Endothelial cell of umbilical vein (primary cell): ENCODE measurements around the gene PTCD3. TPM values are rescaled to one million over a fixed set of nuclear protein-coding genes. Genes with fewer than 3 reads are reported as not detected.

ENCODE experiments used
- BruUV-seq: library from RNA; stranded (reverse); fragments of 400-500 nt; replicated peaks from 2 replicates; lab custom pipeline; 2021; lab: Mats Ljungman, UMichigan
- CTCF ChIA-PET: fragments of 300-600, 350-600 bp; sonication (Branson Sonifier 250); formaldehyde crosslinking; loops from one replicate; lab custom pipeline; 2021; ENCODE audit warnings: antibody characterized with exemption, inconsistent platforms; lab: Charles Lee
- POLR2A ChIA-PET: fragments of 300-600, 350-600 bp; sonication (Branson Sonifier 250); formaldehyde crosslinking; loops from one replicate; lab custom pipeline; 2021; ENCODE audit warnings: antibody characterized with exemption, inconsistent platforms; lab: Charles Lee
- DNase-seq: peaks from one replicate; pipeline ENCODE4 v3.0.0-alpha.2; 2011; ENCODE audit warnings: low read depth, low spot score
- FAIRE-seq: peaks from 2 replicates; lab custom pipeline; 2011; peaks lifted over from hg19 to GRCh38; lab: Jason Lieb, UNC
- H2AFZ ChIP-seq: 2 replicates; pipeline ENCODE4 v1.6.0; 2012; ENCODE audit warnings: low read depth, low read length, control low read depth, inconsistent platforms
- H3K27ac ChIP-seq: 2 replicates; pipeline ENCODE4 v1.5.1; 2011; ENCODE audit warnings: low read depth, mild to moderate bottlenecking, control low read depth, low read length, moderate library complexity; ENCODE audit not compliant: insufficient read depth
- H3K27me3 ChIP-seq, 2 experiments: 2 replicates each; pipeline versions ENCODE4 v1.6.0 to v1.6.1; 2011; ENCODE audit warnings: low read length in 2 of 2, mixed read lengths in 1 of 2; ENCODE audit not compliant: control insufficient read depth in 2 of 2, insufficient read depth in 2 of 2
- H3K36me3 ChIP-seq, 2 experiments: 2 replicates in 1 of 2; 3 replicates in 1 of 2; pipeline ENCODE4 v1.5.1; 2011; ENCODE audit warnings: low read length in 2 of 2, mild to moderate bottlenecking in 1 of 2, moderate library complexity in 1 of 2; ENCODE audit not compliant: control insufficient read depth in 2 of 2, insufficient read depth in 2 of 2; ENCODE audit errors: extremely low read depth in 1 of 2
- H3K4me1 ChIP-seq: 3 replicates; pipeline ENCODE4 v1.5.1; 2011; ENCODE audit warnings: mild to moderate bottlenecking, low read length; ENCODE audit not compliant: control insufficient read depth, insufficient read depth; ENCODE audit errors: extremely low read depth
- H3K4me2 ChIP-seq: 2 replicates; pipeline ENCODE4 v1.6.1; 2011; ENCODE audit warnings: low read length, control low read depth, mixed read lengths; ENCODE audit not compliant: insufficient read depth
- H3K4me3 ChIP-seq, 3 experiments: fragments of 200-600 bp in 1 of 3; sonication (generic), shearing (Covaris generic) in 1 of 3; replicated peaks in 1 of 3; 2 replicates each; pipeline ENCODE4 v1.5.1; 2011 to 2016; ENCODE audit warnings: control low read depth in 3 of 3, low read length in 3 of 3, mild to moderate bottlenecking in 2 of 3, inconsistent platforms in 1 of 3, low read depth in 1 of 3, moderate library complexity in 1 of 3; ENCODE audit not compliant: insufficient read depth in 1 of 3
- H3K79me2 ChIP-seq: 2 replicates; pipeline ENCODE4 v1.6.0; 2012; ENCODE audit warnings: low read length, inconsistent platforms; ENCODE audit not compliant: control insufficient read depth, insufficient read depth
- H3K9ac ChIP-seq: replicated peaks from 2 replicates; pipeline ENCODE3; 2011; ENCODE audit warnings: low read length, control low read depth; ENCODE audit not compliant: insufficient read depth; ENCODE audit errors: extremely low read depth
- H3K9me1 ChIP-seq: replicated peaks from 3 replicates; pipeline ENCODE4 v1.6.0; 2011; ENCODE audit warnings: mild to moderate bottlenecking, low read length; ENCODE audit not compliant: control insufficient read depth, insufficient read depth; ENCODE audit errors: extremely low read depth
- H3K9me3 ChIP-seq: replicated peaks from 2 replicates; pipeline ENCODE4 v1.5.1; 2012; ENCODE audit warnings: low read length, inconsistent platforms; ENCODE audit not compliant: control insufficient read depth, insufficient read depth
- H4K20me1 ChIP-seq: replicated peaks from 2 replicates; pipeline ENCODE3; 2011; ENCODE audit warnings: mild to moderate bottlenecking, low read length; ENCODE audit not compliant: control insufficient read depth, insufficient read depth; ENCODE audit errors: extremely low read depth
- CTCF ChIP-seq, 2 donors: IDR thresholded peaks; 1 replicate in 1 of 2; 2 replicates in 1 of 2; pipeline ENCODE4 v1.5.1; 2011; ENCODE audit warnings: low read length in 2 of 2, mild to moderate bottlenecking in 2 of 2, moderate library complexity in 2 of 2, control low read depth in 1 of 2, inconsistent platforms in 1 of 2, low read depth in 1 of 2; ENCODE audit not compliant: insufficient read depth in 1 of 2; ENCODE audit errors: extremely low read depth in 1 of 2
- JUN ChIP-seq: IDR thresholded peaks from 2 replicates; pipeline ENCODE4 v1.6.1; 2011; ENCODE audit warnings: borderline replicate concordance, low read depth; ENCODE audit not compliant: insufficient read length, insufficient read depth
- dilution Hi-C: fragments of 300-500 bp; cut with MboI; formaldehyde crosslinking; loops from one replicate; pipeline ENCODE4 v1.15.0; 2019; ENCODE audit warnings: low sequenced_read_pairs; ENCODE audit not compliant: extremely low pct_ligation_motif_present
- intact Hi-C: fragments of 100-400 bp; cut with micrococcal nuclease; formaldehyde crosslinking; loops from one replicate; pipeline ENCODE4 v1.10.0; 2022
- polyA plus RNA-seq, 4 experiments: library from polyadenylated mRNA; depleted of rRNA in 3 of 4; stranded (reverse) in 3 of 4; unstranded in 1 of 4; fragments of >200 nt; gene quantifications; 2 replicates each; pipeline versions ENCODE4 v1.2.1 to v1.2.3, GENCODE V29; 2011 to 2012; ENCODE audit warnings: missing spikeins in 1 of 4
- total RNA-seq: library from RNA; stranded (reverse); gene quantifications from 2 replicates; pipeline ENCODE4 v1.2.3, GENCODE V29; 2021

The PTCD3 gene
- total and polyA plus RNA-seq, 2 donors (not counting 3 experiments of a cell fraction or from before 2014, with no cell fraction given), result 30.4 to 96.0 TPM

GRCh38 chr2:86079981-86080911, 25.8 kb upstream of the PTCD3 start:
- H3K27ac ChIP-seq, result peak overlapping the region; percentile 9
- CTCF ChIA-PET, result interaction anchor here (1.0 to 12.4 kb wide), 23 partner anchors 13 to 360 kb away, joined by 3 to 541 read pairs (median 5); partner anchors contain the start of gene ST3GAL5
- intact Hi-C loops, result loop anchor here (1.0 to 2.0 kb wide), 3 partner anchors 191 to 351 kb away; no protein-coding TSS in a partner anchor

More at GRCh38 chr2:86079981-86080911, 25.8 kb upstream of the PTCD3 start:
- Histone ChIP-seq H3K4me3 (no peak overlapping the region), H3K36me3 (peaks cover 14 to 21% of the 10 kb centered on the region in 2 experiments), H3K9me3 (no peaks in the 10 kb centered on the region), H3K79me2 (no peaks in the 10 kb centered on the region), H2AFZ (no peak overlapping the region), H3K9me1 (no peaks in the 10 kb centered on the region), H3K9ac (no peak overlapping the region), H3K27me3 (no peaks in the 10 kb centered on the region), H3K4me2 (no peak overlapping the region), H3K4me1 (peaks cover 3% of the 10 kb centered on the region), H4K20me1 (no peaks in the 10 kb centered on the region)
- dilution Hi-C loops, result no loop called here
- DNase-seq (peak; percentile 58), FAIRE-seq (peak; percentile 87)
- TF ChIP-seq JUN, result no peak
- peak; percentile 84 to 91 for TF ChIP-seq CTCF (IDR thresholded peaks at IDR 0.05; ENCODE audit: extremely low read depth in 1 of 2, insufficient read depth in 1 of 2, low read depth in 1 of 2, low read length in 2 of 2)
- BruUV-seq, result no TSS peak
- POLR2A ChIA-PET, result no interaction called here
